HepG2 (cell line): ENCODE measurements around the gene NEK7.

Source experiments
- CBX2 ChIP-seq, 2 experiments: fragments of 200-600 bp in 1 of 2; sonication (generic); formaldehyde crosslinking in 1 of 2; IDR thresholded peaks; 2 replicates each; pipeline versions ENCODE4 v1.7.0 to v1.8.1; 2018 to 2022; ENCODE audit warnings: low read depth in 2 of 2, low read length in 1 of 2, mild to moderate bottlenecking in 1 of 2, missing genetic modification reagents in 1 of 2
- EP300 ChIP-seq, 3 experiments: sonication (generic) in 1 of 3; formaldehyde crosslinking in 1 of 3; IDR thresholded peaks; 2 replicates each; pipeline versions ENCODE4 v1.5.1 to v1.6.1; 2011 to 2020; ENCODE audit warnings: low read depth in 2 of 3, low read length in 2 of 3, borderline replicate concordance in 1 of 3, improper control_type of control experiment in 1 of 3, mild to moderate bottlenecking in 1 of 3, missing genetic modification reagents in 1 of 3, moderate library complexity in 1 of 3
- HMG20A ChIP-seq: IDR thresholded peaks from 2 replicates; pipeline ENCODE4 v1.6.1; 2016; ENCODE audit warnings: borderline replicate concordance
- JUND ChIP-seq: sonication (generic); formaldehyde crosslinking; IDR thresholded peaks from 2 replicates; pipeline ENCODE4 v1.8.0; 2022; ENCODE audit warnings: mild to moderate bottlenecking, missing genetic modification reagents
- KAT2B ChIP-seq: fragments of 150-350 bp; IDR thresholded peaks from 2 replicates; pipeline ENCODE4 v1.6.1; 2014; ENCODE audit warnings: low read depth, low read length, borderline replicate concordance
- MAZ ChIP-seq, 2 experiments: sonication (generic) in 1 of 2; formaldehyde crosslinking in 1 of 2; IDR thresholded peaks; 2 replicates each; pipeline versions ENCODE4 v1.5.0 to v1.6.1; 2012 to 2020; ENCODE audit warnings: low read depth in 2 of 2, mild to moderate bottlenecking in 2 of 2, borderline replicate concordance in 1 of 2, improper control_type of control experiment in 1 of 2, low read length in 1 of 2, missing genetic modification reagents in 1 of 2, moderate library complexity in 1 of 2
- POLR2A ChIP-seq, 2 experiments: IDR thresholded peaks; 2 replicates each; pipeline ENCODE4 v1.6.1; 2011; ENCODE audit warnings: low read depth in 2 of 2, low read length in 2 of 2, mild to moderate bottlenecking in 1 of 2, moderate library complexity in 1 of 2; ENCODE audit not compliant: insufficient read depth in 1 of 2
- POLR2AphosphoS5 ChIP-seq: IDR thresholded peaks from 2 replicates; pipeline ENCODE4 v1.6.1; 2012; ENCODE audit warnings: low read depth, low read length
- RFX5 ChIP-seq: IDR thresholded peaks from 2 replicates; pipeline ENCODE4 v1.6.1; 2011; ENCODE audit warnings: low read depth, low read length, improper control_type of control experiment
- ZMAT3 ChIP-seq: sonication (generic); formaldehyde crosslinking; conservative IDR thresholded peaks from 2 replicates; pipeline ENCODE4 v1.7.0; 2021; ENCODE audit warnings: missing genetic modification reagents
- ZNF577 ChIP-seq: sonication (generic); formaldehyde crosslinking; IDR thresholded peaks from 2 replicates; pipeline ENCODE4 v1.4.0; 2020; ENCODE audit warnings: mild to moderate bottlenecking, low read depth, missing genetic modification reagents, borderline replicate concordance
- ZNF724P ChIP-seq: sonication (generic); formaldehyde crosslinking; IDR thresholded peaks from 2 replicates; pipeline ENCODE4 v1.8.0; 2022; ENCODE audit warnings: missing genetic modification reagents, borderline replicate concordance
- TF ChIP-seq, protein P1 (sequence below): IDR thresholded peaks from 2 replicates; pipeline ENCODE4 v1.6.1; 2012; ENCODE audit warnings: inconsistent platforms
- TF ChIP-seq, protein P2 (sequence below): sonication (generic); formaldehyde crosslinking; conservative IDR thresholded peaks from 2 replicates; pipeline ENCODE4 v1.8.1; 2023; ENCODE audit warnings: missing genetic modification reagents

DNA sequence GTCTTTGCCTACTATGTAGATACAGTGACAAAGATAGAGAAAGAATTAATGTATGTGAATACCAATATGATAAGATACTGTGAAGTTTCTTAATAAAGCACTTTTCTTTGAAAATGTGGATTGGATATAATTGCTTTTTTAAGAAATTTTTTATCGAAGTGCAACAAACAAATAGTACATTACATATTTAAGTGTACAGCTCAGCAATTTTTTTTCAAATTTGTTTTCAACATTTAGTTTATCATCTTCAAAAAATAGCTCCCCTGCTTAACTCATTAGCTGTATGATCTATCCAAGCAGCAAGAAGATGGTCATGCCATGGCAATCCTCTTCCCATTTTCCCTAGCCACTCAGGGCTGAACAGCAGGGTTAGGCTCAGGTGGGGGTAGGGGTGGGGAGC is 40.5 kb downstream of the NEK7 start:
- no peak for TF ChIP-seq MAZ (IDR thresholded peaks at IDR 0.05; ENCODE audit: borderline replicate concordance, low read depth, low read length)
- no peak for TF ChIP-seq MAZ (CRISPR knock-in tag; IDR thresholded peaks at IDR 0.05; ENCODE audit: low read depth)
- no peak for TF ChIP-seq ZMAT3 (CRISPR knock-in tag)
- no peak for TF ChIP-seq ZNF724P (CRISPR knock-in tag)
- TF ChIP-seq EP300 (IDR thresholded peaks at IDR 0.05; ENCODE audit: low read depth in 2 of 2, low read length in 2 of 2): no peak
- no peak for TF ChIP-seq EP300 (CRISPR knock-in tag; IDR thresholded peaks at IDR 0.05; ENCODE audit: borderline replicate concordance)
- TF ChIP-seq, protein P1, sequence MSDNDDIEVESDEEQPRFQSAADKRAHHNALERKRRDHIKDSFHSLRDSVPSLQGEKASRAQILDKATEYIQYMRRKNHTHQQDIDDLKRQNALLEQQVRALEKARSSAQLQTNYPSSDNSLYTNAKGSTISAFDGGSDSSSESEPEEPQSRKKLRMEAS: no peak
- no peak for TF ChIP-seq RFX5
- no peak for TF ChIP-seq JUND (CRISPR knock-in tag)
- TF ChIP-seq POLR2A (IDR thresholded peaks at IDR 0.05; ENCODE audit: insufficient read depth in 1 of 2, low read depth in 2 of 2, low read length in 2 of 2): no peak
- no peak for TF ChIP-seq CBX2 (IDR thresholded peaks at IDR 0.05; ENCODE audit: low read depth, low read length)
- no peak for TF ChIP-seq CBX2 (CRISPR knock-in tag; IDR thresholded peaks at IDR 0.05; ENCODE audit: low read depth)
- no peak for TF ChIP-seq POLR2AphosphoS5
- TF ChIP-seq KAT2B: no peak
- TF ChIP-seq, protein P2, sequence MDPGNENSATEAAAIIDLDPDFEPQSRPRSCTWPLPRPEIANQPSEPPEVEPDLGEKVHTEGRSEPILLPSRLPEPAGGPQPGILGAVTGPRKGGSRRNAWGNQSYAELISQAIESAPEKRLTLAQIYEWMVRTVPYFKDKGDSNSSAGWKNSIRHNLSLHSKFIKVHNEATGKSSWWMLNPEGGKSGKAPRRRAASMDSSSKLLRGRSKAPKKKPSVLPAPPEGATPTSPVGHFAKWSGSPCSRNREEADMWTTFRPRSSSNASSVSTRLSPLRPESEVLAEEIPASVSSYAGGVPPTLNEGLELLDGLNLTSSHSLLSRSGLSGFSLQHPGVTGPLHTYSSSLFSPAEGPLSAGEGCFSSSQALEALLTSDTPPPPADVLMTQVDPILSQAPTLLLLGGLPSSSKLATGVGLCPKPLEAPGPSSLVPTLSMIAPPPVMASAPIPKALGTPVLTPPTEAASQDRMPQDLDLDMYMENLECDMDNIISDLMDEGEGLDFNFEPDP: no peak
- TF ChIP-seq HMG20A (CRISPR knock-in tag): no peak
- TF ChIP-seq ZNF577: no peak
